H1 (cell line): ENCODE results near the gene ABI1. TPM values are rescaled to one million over a fixed set of nuclear protein-coding genes. Genes with fewer than 3 reads are reported as not detected.

Experiments
- CTCF ChIA-PET: fragments of 300-600 bp; sonication (Branson Sonifier 250); formaldehyde crosslinking; loops from one replicate; lab custom pipeline; 2021; ENCODE audit not compliant: partially characterized antibody; lab: Charles Lee
- POLR2A ChIA-PET: fragments of 300-600 bp; sonication (Branson Sonifier 250); formaldehyde crosslinking; loops from one replicate; lab custom pipeline; 2021; ENCODE audit warnings: inconsistent platforms; ENCODE audit not compliant: partially characterized antibody; lab: Charles Lee
- DNase-seq, 2 experiments: peaks; one replicate each; pipeline versions ENCODE4 v3.0.0 to v3.0.0-alpha.2; 2010 to 2022; ENCODE audit warnings: low spot score in 2 of 2, low read depth in 1 of 2, mixed read lengths in 1 of 2
- FAIRE-seq: peaks from 2 replicates; lab custom pipeline; 2011; peaks lifted over from hg19 to GRCh38; lab: Jason Lieb, UNC
- H2AFZ ChIP-seq: 2 replicates; pipeline ENCODE4 v1.8.1; 2012; ENCODE audit warnings: low read length, inconsistent platforms
- H2AK5ac ChIP-seq: 2 replicates; pipeline ENCODE4 v1.6.1; 2013; ENCODE audit warnings: low read depth, low read length
- H2BK120ac ChIP-seq: replicated peaks from 2 replicates; pipeline ENCODE3; 2013; ENCODE audit warnings: low read depth, low read length, inconsistent platforms
- H2BK12ac ChIP-seq: 2 replicates; pipeline ENCODE4 v1.6.1; 2013; ENCODE audit warnings: low read depth, low read length
- H2BK15ac ChIP-seq: 2 replicates; pipeline ENCODE4 v1.6.1; 2013; ENCODE audit warnings: low read length
- H2BK20ac ChIP-seq: 2 replicates; pipeline ENCODE4 v1.6.1; 2013; ENCODE audit warnings: low read length
- H2BK5ac ChIP-seq: 2 replicates; pipeline ENCODE4 v1.6.1; 2013; ENCODE audit warnings: low read depth, low read length
- H3K14ac ChIP-seq: 2 replicates; pipeline ENCODE4 v1.6.1; 2013; ENCODE audit warnings: inconsistent platforms; ENCODE audit not compliant: insufficient read length
- H3K18ac ChIP-seq: 2 replicates; pipeline ENCODE4 v1.6.1; 2013; ENCODE audit warnings: low read length; ENCODE audit errors: extremely low read depth
- H3K23ac ChIP-seq: 2 replicates; pipeline ENCODE4 v1.6.1; 2013; ENCODE audit warnings: inconsistent platforms; ENCODE audit not compliant: insufficient read length
- H3K23me2 ChIP-seq: 2 replicates; pipeline ENCODE4 v1.6.1; 2013; ENCODE audit warnings: low read depth, low read length
- H3K27ac ChIP-seq: 2 replicates; pipeline ENCODE4 v1.6.1; 2011; ENCODE audit warnings: low read depth, low read length, inconsistent platforms
- H3K27me3 ChIP-seq, 4 experiments: replicated peaks in 1 of 4; 1 replicate in 1 of 4; 2 replicates in 3 of 4; pipeline versions ENCODE4 v1.6.1 to v1.8.1; 2011 to 2013; ENCODE audit warnings: low read length in 3 of 4, mild to moderate bottlenecking in 3 of 4, inconsistent platforms in 2 of 4, mixed read lengths in 2 of 4, moderate library complexity in 1 of 4; ENCODE audit not compliant: control insufficient read depth in 3 of 4, insufficient read depth in 3 of 4; ENCODE audit errors: extremely low read depth in 1 of 4
- H3K36me3 ChIP-seq, 4 experiments: 2 replicates each; pipeline versions ENCODE4 v1.6.1 to v1.8.1; 2011 to 2013; ENCODE audit warnings: mild to moderate bottlenecking in 4 of 4, low read length in 3 of 4, moderate library complexity in 2 of 4, control low read depth in 1 of 4, inconsistent platforms in 1 of 4; ENCODE audit not compliant: insufficient read depth in 4 of 4, control insufficient read depth in 2 of 4
- H3K4ac ChIP-seq: replicated peaks from 2 replicates; pipeline ENCODE3; 2013; ENCODE audit warnings: low read length, low read depth, mixed read lengths, inconsistent platforms; ENCODE audit not compliant: insufficient read length
- H3K4me1 ChIP-seq, 4 experiments: replicated peaks in 1 of 4; 1 replicate in 1 of 4; 2 replicates in 3 of 4; pipeline versions ENCODE4 v1.6.1 to v1.8.1; 2011 to 2013; ENCODE audit warnings: low read length in 3 of 4, inconsistent platforms in 2 of 4, mixed read lengths in 1 of 4; ENCODE audit not compliant: insufficient read depth in 4 of 4, control insufficient read depth in 3 of 4
- H3K4me2 ChIP-seq, 2 experiments: 2 replicates each; pipeline versions ENCODE4 v1.6.1 to v1.8.1; 2011 to 2013; ENCODE audit warnings: low read depth in 2 of 2, low read length in 2 of 2, control low read depth in 1 of 2, inconsistent platforms in 1 of 2, mild to moderate bottlenecking in 1 of 2; ENCODE audit not compliant: insufficient read depth in 1 of 2
- H3K4me3 ChIP-seq, 4 experiments: fragments of 200-600, 300-600 bp in 1 of 4; sonication (generic), shearing (Covaris generic), sonication (Bioruptor Twin) in 1 of 4; 2 replicates each; pipeline versions ENCODE4 v1.5.1 to v1.8.1; 2011 to 2016; ENCODE audit warnings: low read length in 4 of 4, low read depth in 3 of 4, control low read depth in 2 of 4, inconsistent platforms in 2 of 4, mild to moderate bottlenecking in 2 of 4, mixed read lengths in 1 of 4, moderate library complexity in 1 of 4; ENCODE audit not compliant: insufficient read depth in 2 of 4; ENCODE audit errors: extremely low read depth in 1 of 4
- H3K56ac ChIP-seq: replicated peaks from 2 replicates; pipeline ENCODE3; 2013; ENCODE audit warnings: low read depth, mild to moderate bottlenecking, mixed read lengths, low read length, inconsistent platforms; ENCODE audit not compliant: insufficient read length
- H3K79me1 ChIP-seq: 2 replicates; pipeline ENCODE4 v1.6.1; 2013; ENCODE audit warnings: low read depth, low read length, control low read depth
- H3K79me2 ChIP-seq, 2 experiments: 2 replicates each; pipeline versions ENCODE4 v1.6.1 to v1.8.1; 2012 to 2013; ENCODE audit warnings: low read length in 2 of 2, mild to moderate bottlenecking in 2 of 2, inconsistent platforms in 1 of 2; ENCODE audit not compliant: insufficient read depth in 2 of 2, control insufficient read depth in 1 of 2
- H3K9ac ChIP-seq, 4 experiments: replicated peaks in 1 of 4; 1 replicate in 1 of 4; 2 replicates in 3 of 4; pipeline versions ENCODE4 v1.6.1 to v1.8.1; 2011 to 2013; ENCODE audit warnings: low read depth in 3 of 4, low read length in 3 of 4, control low read depth in 2 of 4, mild to moderate bottlenecking in 2 of 4, moderate library complexity in 2 of 4, inconsistent platforms in 1 of 4; ENCODE audit errors: extremely low read depth in 1 of 4
- H3K9me3 ChIP-seq, 2 experiments: 2 replicates each; pipeline versions ENCODE4 v1.6.1 to v1.8.1; 2012 to 2013; ENCODE audit warnings: mild to moderate bottlenecking in 2 of 2, moderate library complexity in 2 of 2, control low read depth in 1 of 2, inconsistent platforms in 1 of 2, low read depth in 1 of 2, low read length in 1 of 2, mixed read lengths in 1 of 2; ENCODE audit not compliant: insufficient read depth in 2 of 2
- H4K20me1 ChIP-seq, 2 experiments: replicated peaks in 1 of 2; 2 replicates each; pipeline versions ENCODE3 to v1.8.1; 2011 to 2013; ENCODE audit warnings: inconsistent platforms in 2 of 2, low read length in 2 of 2, mild to moderate bottlenecking in 1 of 2; ENCODE audit not compliant: insufficient read depth in 2 of 2, control insufficient read depth in 1 of 2
- H4K5ac ChIP-seq: 2 replicates; pipeline ENCODE4 v1.6.1; 2013; ENCODE audit warnings: low read length, low read depth, mixed read lengths, inconsistent platforms; ENCODE audit not compliant: insufficient read length
- H4K8ac ChIP-seq: 2 replicates; pipeline ENCODE4 v1.8.0; 2013; ENCODE audit warnings: mild to moderate bottlenecking, moderate library complexity, low read length, inconsistent platforms; ENCODE audit not compliant: insufficient read depth; ENCODE audit errors: extremely low read depth
- H4K91ac ChIP-seq: replicated peaks from 2 replicates; pipeline ENCODE3; 2013; ENCODE audit warnings: low read length, mixed read lengths, inconsistent platforms; ENCODE audit not compliant: insufficient read length
- POU5F1 ChIP-seq: IDR thresholded peaks from 2 replicates; pipeline ENCODE4 v1.6.1; 2011; ENCODE audit warnings: low read depth, mild to moderate bottlenecking, low read length, moderate library complexity
- SRF ChIP-seq: IDR thresholded peaks from 2 replicates; pipeline ENCODE4 v1.6.1; 2011; ENCODE audit warnings: mild to moderate bottlenecking, low read depth, low read length, moderate library complexity
- ZNF274 ChIP-seq: IDR thresholded peaks from 2 replicates; pipeline ENCODE4 v1.7.0; 2012; ENCODE audit warnings: low read length, borderline replicate concordance; ENCODE audit errors: extremely low read depth
- WGBS, 2 experiments: shearing (Covaris generic) in 1 of 2; methylation state at CpG; one replicate each; pipeline versions ENCODE4 v1.1.6 to v1.1.7; 2013 to 2015; ENCODE audit warnings: low lambda C conversion rate in 2 of 2, mixed read lengths in 2 of 2, inconsistent platforms in 1 of 2, low coverage in 1 of 2, missing lambda C conversion rate in 1 of 2; ENCODE audit not compliant: insufficient replicate concordance in 2 of 2, insufficient coverage in 1 of 2, insufficient read length in 1 of 2; ENCODE audit errors: extremely low coverage in 1 of 2, missing lambda C conversion rate in 1 of 2; 5-methylcytosine and 5-hydroxymethylcytosine counted together
- polyA plus RNA-seq, 7 experiments: library from polyadenylated mRNA; depleted of rRNA in 3 of 7; stranded (reverse) in 5 of 7; unstranded in 2 of 7; fragments of >200 nt in 5 of 7; fragments of 200-250 nt in 2 of 7; gene quantifications; 1 replicate in 5 of 7; 2 replicates in 1 of 7; 4 replicates in 1 of 7; pipeline versions ENCODE4 v1.2.1 to v1.2.3, GENCODE V29; 2011 to 2013; ENCODE audit warnings: missing spikeins in 2 of 7, mixed read lengths in 2 of 7
- total RNA-seq: library from RNA; stranded (reverse); fragmentation: NEBNext Ultra II Directional; extraction: Animal tissue kit (Norgen Biotek cat#: 25700); gene quantifications from 2 replicates; pipeline ENCODE4 v1.2.1, GENCODE V29; 2021

The ABI1 gene
- total and polyA plus RNA-seq, 2 of the 8 experiments (the other 6 are each of a cell fraction or from before 2014, with no cell fraction given), result 35.4 to 37.0 TPM

- Histone ChIP-seq H2BK120ac (no peak overlapping the region), H3K18ac (no peak overlapping the region), H2BK5ac (no peak overlapping the region), H3K23ac (no peak overlapping the region), H2AK5ac (no peak overlapping the region), H3K9me3 (peaks cover 4 to 9% of the 10 kb centered on the region in 2 experiments; a peak in 2 of 4 replicates), H3K23me2 (no peaks in the 10 kb centered on the region), H3K79me1 (peaks cover 2% of the 10 kb centered on the region; the same call in 1 of the 2 replicates), H2BK15ac (no peak overlapping the region), H4K20me1 (no peaks in the 10 kb centered on the region), H3K36me3 (no peaks in the 10 kb centered on the region), H2BK12ac (no peak overlapping the region), H3K79me2 (peaks cover 0 to 82% of the 10 kb centered on the region in 2 experiments; a peak in 3 of 4 replicates), H3K4me3 (no peak overlapping the region), H2AFZ (no peak overlapping the region), H3K27ac (no peak overlapping the region), H2BK20ac (no peak overlapping the region), H3K4me2 (no peak overlapping the region), H3K4me1 (peaks cover 2 to 6% (median 4%) of the 10 kb centered on the region in 4 experiments; a peak in 5 of 7 replicates), H3K27me3 (no peaks in the 10 kb centered on the region), H4K91ac (no peak overlapping the region), H3K56ac (no peak overlapping the region), H3K4ac (no peak overlapping the region), H4K5ac (no peak overlapping the region), H3K9ac (no peak overlapping the region), H4K8ac (no peak overlapping the region), H3K14ac (no peak overlapping the region)
- CTCF ChIA-PET, result interaction anchor here (1.2 kb wide), 1 partner anchor 9 kb away, joined by 4 read pairs; no protein-coding TSS in a partner anchor
- TF ChIP-seq SRF (no peak), ZNF274 (no peak), POU5F1 (no peak)
- WGBS, 2 experiments, result 88% methylated on average over 4 of the region's 4 CpGs; no CpG with 5 or more reads in 1 of the 2 experiments
- no peak for DNase-seq
- no peak for FAIRE-seq
- POLR2A ChIA-PET, result interaction anchor here (0.6 kb wide), 1 partner anchor 52 kb away, joined by 3 read pairs; no protein-coding TSS in a partner anchor
These were observed 61.4 kb downstream of the ABI1 start for GRCh38 chr10:26799342-26799741.
